Tracheal epithelial cell (primary cell): ENCODE measurements around the gene TRERF1. TPM values are rescaled to one million over a fixed set of nuclear protein-coding genes. Genes with fewer than 3 reads are reported as not detected.

Experiments
- total RNA-seq: library from RNA; depleted of rRNA; stranded (reverse); fragments of >200 nt; gene quantifications from 2 replicates; pipeline ENCODE4 v1.2.1, GENCODE V29; 2014

The TRERF1 gene
- total RNA-seq: 0.96 and 3.8 TPM in 2 replicates

GRCh38 chr6:42451333-42452170 lies at the start of gene TRERF1:
TSS of gene TRERF1 (minus strand) at chr6:42451926. CDS start at chr6:42269590, 182,336 bp downstream.

DNA sequence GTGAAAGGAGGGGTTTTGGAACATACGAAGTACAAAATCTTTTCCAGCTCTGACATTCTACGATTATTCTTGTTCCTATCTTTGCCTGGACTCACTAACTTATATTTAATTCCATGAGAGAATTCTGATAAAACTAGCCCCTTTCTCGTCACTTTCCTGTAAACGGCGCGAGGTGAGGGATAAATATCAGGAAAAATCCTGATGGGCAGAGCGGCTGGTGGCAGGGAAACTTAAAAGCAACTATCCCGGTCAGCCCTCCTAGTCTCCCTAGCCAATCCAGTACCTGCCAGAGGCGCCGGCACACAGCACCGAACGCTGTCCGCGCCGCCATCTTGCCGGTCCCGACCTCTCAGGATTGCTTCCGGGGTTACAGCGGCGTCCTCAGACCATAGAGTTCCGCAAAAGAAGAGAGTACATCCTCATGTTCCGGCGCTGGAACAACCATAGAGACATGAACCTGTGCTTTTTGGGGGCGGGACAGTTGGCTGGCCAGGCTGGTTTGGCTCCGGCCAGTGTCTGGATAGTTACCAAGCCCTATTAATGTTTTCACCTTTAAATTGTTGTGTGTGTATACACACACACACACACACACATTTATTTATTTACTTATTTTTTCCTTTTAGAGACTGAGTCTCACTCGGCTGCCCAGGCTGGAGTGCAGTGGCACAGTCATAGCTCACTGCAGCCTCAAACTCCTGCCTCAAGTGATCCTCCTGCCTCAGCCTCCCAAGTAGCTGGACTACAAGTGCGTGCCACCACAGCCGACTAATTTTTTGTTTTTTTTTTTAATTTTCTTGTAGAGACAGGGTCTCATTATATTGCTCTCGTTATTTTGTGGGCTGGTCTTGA lies 234.0 kb downstream of the TRERF1 start, which contains the start of gene MRPS10:
Gene MRPS10, minus strand, starts transcription at position 343 of the 849 bp plus-strand sequence. Its CDS starts 12 bp downstream, at position 331.

Other genes starting within 250 kb of the TRERF1 start
- 50.8 and 61.8 TPM in 2 replicates for gene MRPS10, start 234.1 kb downstream of the TRERF1 start, total RNA-seq
- 16.9 and 22.6 TPM in 2 replicates for gene UBR2, start 112.1 kb upstream of the TRERF1 start, total RNA-seq